HepG2 (cell line): ENCODE results near the gene IPO13. TPM values are rescaled to one million over a fixed set of nuclear protein-coding genes. Genes with fewer than 3 reads are reported as not detected.

Experiments used
- ATAC-seq: fragments of 200-7000 bp; cut with Tn5 transposase; 3 replicates; pipeline ENCODE4 v1.9.1; 2020; ENCODE audit warnings: mild to moderate bottlenecking, moderate library complexity
- BruUV-seq: library from RNA; stranded (reverse); fragments of 400-500 nt; replicated peaks from 2 replicates; lab custom pipeline; 2021; lab: Mats Ljungman, UMichigan
- CTCF ChIA-PET: fragments of 300-600 bp; formaldehyde crosslinking; extraction: SDS; loops from one replicate; lab custom pipeline; 2021; ENCODE audit warnings: low total read pairs, inconsistent platforms, low intra/inter-chr PET ratio; lab: Yijun Ruan, JAX
- POLR2A ChIA-PET: fragments of 350-600 bp; sonication (Branson Sonifier 250); formaldehyde crosslinking; loops from one replicate; lab custom pipeline; 2020; ENCODE audit warnings: antibody characterized with exemption, inconsistent platforms; lab: Yijun Ruan, JAX
- DNase-seq: peaks from one replicate; pipeline ENCODE4 v3.0.0-alpha.2; 2015; ENCODE audit warnings: low spot score
- FAIRE-seq: peaks from 3 replicates; lab custom pipeline; 2011; peaks lifted over from hg19 to GRCh38; lab: Jason Lieb, UNC
- H2AFZ ChIP-seq: one replicate; pipeline ENCODE4 v1.6.1; 2011; ENCODE audit warnings: low read length, inconsistent platforms
- H3K27ac ChIP-seq: fragments of 300-600 bp; 3 replicates; pipeline ENCODE4 v1.8.0; 2011; ENCODE audit warnings: mixed run types, mild to moderate bottlenecking, mixed read lengths, low read length, inconsistent platforms; ENCODE audit not compliant: insufficient read depth; ENCODE audit errors: extremely low read length
- H3K27me3 ChIP-seq, 2 experiments: fragments of 200-600 bp in 1 of 2; 2 replicates in 1 of 2; 3 replicates in 1 of 2; pipeline versions ENCODE4 v1.6.0 to v1.8.0; 2011; ENCODE audit warnings: low read length in 2 of 2, mild to moderate bottlenecking in 2 of 2, moderate library complexity in 2 of 2, inconsistent platforms in 1 of 2; ENCODE audit not compliant: insufficient read depth in 2 of 2, control insufficient read depth in 1 of 2
- H3K36me3 ChIP-seq, 2 experiments: fragments of 200-600 bp in 1 of 2; replicated peaks in 1 of 2; 2 replicates in 1 of 2; 3 replicates in 1 of 2; pipeline versions ENCODE4 v1.5.1 to v1.8.0; 2011; ENCODE audit warnings: low read length in 2 of 2, inconsistent platforms in 1 of 2; ENCODE audit not compliant: insufficient read depth in 2 of 2, control insufficient read depth in 1 of 2
- H3K4me1 ChIP-seq: 2 replicates; pipeline ENCODE4 v1.5.1; 2012; ENCODE audit warnings: low read length, inconsistent platforms; ENCODE audit not compliant: insufficient read depth
- H3K4me2 ChIP-seq: 2 replicates; pipeline ENCODE4 v1.6.0; 2011; ENCODE audit warnings: low read depth, low read length, inconsistent platforms
- H3K4me3 ChIP-seq, 3 experiments: fragments of 200-600 bp in 1 of 3; sonication (generic), shearing (Covaris generic) in 1 of 3; replicated peaks in 1 of 3; 2 replicates each; pipeline ENCODE4 v1.5.1; 2011 to 2016; ENCODE audit warnings: low read length in 3 of 3, inconsistent platforms in 2 of 3, low read depth in 2 of 3, mild to moderate bottlenecking in 2 of 3, control low read depth in 1 of 3, mixed read lengths in 1 of 3; ENCODE audit not compliant: insufficient read depth in 1 of 3
- H3K79me2 ChIP-seq: one replicate; pipeline ENCODE4 v1.6.1; 2011; ENCODE audit warnings: low read length, inconsistent platforms; ENCODE audit not compliant: insufficient read depth
- H3K9ac ChIP-seq: 2 replicates; pipeline ENCODE4 v1.6.0; 2011; ENCODE audit warnings: mild to moderate bottlenecking, low read depth, low read length, inconsistent platforms; ENCODE audit not compliant: insufficient read depth
- H3K9me3 ChIP-seq: 2 replicates; pipeline ENCODE4 v1.5.1; 2012; ENCODE audit warnings: mild to moderate bottlenecking, low read length
- H4K20me1 ChIP-seq: 2 replicates; pipeline ENCODE4 v1.6.0; 2011; ENCODE audit warnings: inconsistent platforms, mild to moderate bottlenecking, low read length, moderate library complexity; ENCODE audit not compliant: insufficient read depth
- ATF7 ChIP-seq, 2 experiments: fragments of 450-650 bp in 1 of 2; sonication (generic) in 1 of 2; formaldehyde crosslinking in 1 of 2; IDR thresholded peaks; 2 replicates each; pipeline versions ENCODE4 v1.4.0 to v1.6.1; 2016 to 2020; ENCODE audit warnings: antibody characterized with exemption in 1 of 2, mild to moderate bottlenecking in 1 of 2, missing genetic modification reagents in 1 of 2
- HOXD1 ChIP-seq: sonication (generic); formaldehyde crosslinking; IDR thresholded peaks from 2 replicates; pipeline ENCODE4 v1.5.0; 2020; ENCODE audit warnings: missing genetic modification reagents
- IRX3 ChIP-seq: sonication (generic); formaldehyde crosslinking; IDR thresholded peaks from 2 replicates; pipeline ENCODE4 v1.8.1; 2023; ENCODE audit warnings: mild to moderate bottlenecking, low read depth, missing genetic modification reagents, borderline replicate concordance
- JUNB ChIP-seq: sonication (generic); formaldehyde crosslinking; IDR thresholded peaks from 2 replicates; pipeline ENCODE4 v1.8.0; 2022; ENCODE audit warnings: missing genetic modification reagents, mild to moderate bottlenecking, borderline replicate concordance
- KLF15 ChIP-seq: sonication (generic); formaldehyde crosslinking; IDR thresholded peaks from 2 replicates; pipeline ENCODE4 v1.8.1; 2023; ENCODE audit warnings: borderline replicate concordance, mild to moderate bottlenecking, inconsistent platforms, missing genetic modification reagents, mixed read lengths
- PHF20 ChIP-seq: sonication (generic); formaldehyde crosslinking; IDR thresholded peaks from 2 replicates; pipeline ENCODE4 v1.5.0; 2020; ENCODE audit warnings: mild to moderate bottlenecking, missing genetic modification reagents
- TCF7L2 ChIP-seq: IDR thresholded peaks from 2 replicates; pipeline ENCODE4 v1.6.1; 2011; ENCODE audit warnings: mild to moderate bottlenecking, low read depth, low read length, moderate library complexity
- ZBTB20 ChIP-seq: sonication (generic); formaldehyde crosslinking; IDR thresholded peaks from 2 replicates; pipeline ENCODE4 v1.8.1; 2023; ENCODE audit warnings: missing genetic modification reagents, low read depth, mild to moderate bottlenecking, borderline replicate concordance
- WGBS: methylation state at CpG from one replicate; pipeline ENCODE4 v1.1.6; 2017; ENCODE audit warnings: low lambda C conversion rate; 5-methylcytosine and 5-hydroxymethylcytosine counted together
- in situ Hi-C: cut with HindIII; loops from 2 replicates; pipeline ENCODE4 v1.10.0; 2017; ENCODE audit warnings: low pct_unique_long_range_greater_than_20kb; ENCODE audit not compliant: extremely low pct_ligation_motif_present
- intact Hi-C: fragments of 100-400 bp; cut with micrococcal nuclease; formaldehyde crosslinking; loops from one replicate; pipeline ENCODE4 v1.10.0; 2022; ENCODE audit not compliant: unreplicated experiment
- polyA plus RNA-seq, 8 experiments: library from polyadenylated mRNA; depleted of rRNA in 3 of 8; stranded (reverse) in 7 of 8; unstranded in 1 of 8; fragments of >200 nt; fragmentation: Illumina TruSeq in 4 of 8; extraction: Trizol in 4 of 8; gene quantifications; 2 replicates each; pipeline versions ENCODE4 v1.2.1 to v1.2.3, GENCODE V29; 2011 to 2016; ENCODE audit warnings: low read depth in 4 of 8, missing spikeins in 1 of 8, mixed read lengths in 1 of 8; ENCODE audit not compliant: insufficient read depth in 1 of 8
- total RNA-seq, 5 experiments: library from RNA; depleted of rRNA; stranded (reverse); fragments of >200 nt; fragmentation: Illumina TruSeq; extraction: Trizol; gene quantifications; 2 replicates each; pipeline ENCODE4 v1.2.3, GENCODE V29; 2016; ENCODE audit warnings: low read depth in 1 of 5
- TF ChIP-seq, protein P1 (sequence below): fragments of 450-650 bp; IDR thresholded peaks from 2 replicates; pipeline ENCODE4 v1.6.1; 2017

Gene IPO13
- total and polyA plus RNA-seq, 2 of the 13 experiments (the other 11 are each of a cell fraction or from before 2014, with no cell fraction given): 12.9 to 15.6 TPM

DNA sequence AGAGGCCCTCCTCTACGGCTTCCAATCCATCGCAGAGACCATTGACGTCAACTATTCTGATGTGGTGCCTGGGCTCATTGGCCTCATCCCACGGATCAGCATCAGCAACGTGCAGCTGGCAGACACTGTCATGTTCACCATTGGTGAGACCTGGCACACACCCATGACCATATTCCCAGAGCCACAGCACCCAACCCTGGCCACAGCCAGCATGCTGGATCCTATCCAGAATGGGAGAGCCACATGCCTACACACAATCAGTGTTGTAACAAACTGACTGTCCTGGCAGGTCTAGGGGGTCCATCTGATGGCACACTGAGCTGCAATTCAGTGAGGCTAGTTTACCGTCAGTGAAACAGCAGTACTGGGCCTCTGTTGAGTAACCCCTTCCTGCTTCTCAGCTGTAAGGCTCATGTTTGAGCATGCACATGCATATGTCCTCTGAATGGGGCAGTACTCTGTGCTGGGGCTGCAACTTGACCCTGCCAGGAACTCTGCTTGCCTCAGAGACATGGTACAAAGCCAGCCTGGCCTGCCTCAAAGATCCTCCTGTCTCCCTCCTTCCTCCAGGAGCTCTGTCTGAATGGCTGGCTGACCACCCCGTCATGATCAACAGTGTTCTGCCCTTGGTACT lies 10.8 kb downstream of the IPO13 start:
- CTCF ChIA-PET: no interaction called here
- Histone ChIP-seq H3K27me3 (no peaks in the 10 kb centered on the region), H3K36me3 (peaks cover 4 to 21% of the 10 kb centered on the region in 2 experiments; a peak in 4 of 5 replicates), H3K4me2 (no peak overlapping the region), H3K79me2 (no peaks in the 10 kb centered on the region), H3K4me3 (no peak overlapping the region), H3K9ac (no peak overlapping the region), H3K4me1 (no peaks in the 10 kb centered on the region), H3K27ac (no peak overlapping the region), H3K9me3 (no peaks in the 10 kb centered on the region), H4K20me1 (no peaks in the 10 kb centered on the region), H2AFZ (no peak overlapping the region)
- 95% methylated on average over 6 of the region's 7 CpGs for WGBS
- DNase-seq (no peak), FAIRE-seq (no peak), ATAC-seq (no peak)
- intact Hi-C loops: no loop called here
- TF ChIP-seq KLF15: no peak
- no peak for TF ChIP-seq PHF20
- no peak for TF ChIP-seq JUNB
- no peak for TF ChIP-seq HOXD1 (CRISPR knock-in tag)
- TF ChIP-seq TCF7L2: no peak
- no TSS peak for BruUV-seq
- POLR2A ChIA-PET: no interaction called here
- in situ Hi-C loops: no loop called here

DNA sequence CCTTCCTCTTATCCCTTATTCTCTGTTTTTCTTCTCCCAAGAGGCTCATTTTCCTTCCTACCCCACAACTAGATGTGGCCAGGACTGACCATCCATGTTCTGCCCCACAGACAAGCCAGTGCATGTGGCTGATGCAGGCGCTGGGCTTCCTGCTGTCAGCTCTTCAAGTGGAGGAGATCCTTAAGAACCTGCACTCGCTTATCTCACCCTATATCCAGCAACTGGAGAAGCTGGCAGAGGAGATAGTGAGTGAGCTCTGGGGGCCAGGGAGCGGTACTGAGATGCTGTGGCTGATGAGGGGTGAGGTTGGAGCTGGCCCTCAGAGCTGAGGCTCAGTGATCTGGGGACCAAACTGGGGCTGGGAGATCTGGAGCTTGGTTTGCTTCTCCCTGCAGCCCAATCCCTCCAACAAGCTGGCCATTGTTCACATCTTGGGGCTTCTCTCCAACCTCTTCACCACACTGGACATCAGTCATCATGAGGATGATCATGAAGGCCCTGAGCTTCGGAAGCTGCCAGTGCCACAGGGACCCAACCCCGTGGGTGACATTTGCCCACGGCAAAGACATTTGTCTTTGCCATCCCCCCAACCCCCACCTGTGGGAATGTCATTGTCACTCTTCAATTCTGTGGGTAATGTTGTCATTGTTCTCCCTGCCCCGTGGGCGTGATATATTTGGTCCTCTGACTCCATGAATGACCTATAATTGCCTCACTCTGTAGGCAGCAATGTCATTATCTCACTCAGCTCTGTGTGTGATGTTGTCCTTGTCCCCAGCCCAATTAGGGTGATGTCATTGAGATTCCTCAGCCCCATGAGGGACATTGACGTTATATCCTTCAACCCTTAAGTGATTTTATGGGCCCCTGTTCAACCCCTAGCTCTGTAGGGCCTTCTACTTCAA lies 11.9 kb downstream of the IPO13 start:
- Histone ChIP-seq H3K4me1 (no peaks in the 10 kb centered on the region), H3K9me3 (no peaks in the 10 kb centered on the region), H2AFZ (no peak overlapping the region), H3K4me2 (no peak overlapping the region), H4K20me1 (no peaks in the 10 kb centered on the region), H3K79me2 (no peaks in the 10 kb centered on the region), H3K27me3 (no peaks in the 10 kb centered on the region), H3K4me3 (no peak overlapping the region), H3K27ac (no peak overlapping the region), H3K36me3 (peaks cover 5 to 22% of the 10 kb centered on the region in 2 experiments; a peak in 4 of 5 replicates), H3K9ac (no peak overlapping the region)
- intact Hi-C loops (no loop called here), in situ Hi-C loops (no loop called here)
- ChIA-PET CTCF (no interaction called here), POLR2A (interaction anchor here (0.5 kb wide), 1 partner anchor 9 kb away, joined by 3 read pairs; no protein-coding TSS in a partner anchor)
- TF ChIP-seq ZBTB20 (CRISPR knock-in tag) (no peak), IRX3 (CRISPR knock-in tag) (no peak), ATF7 (IDR thresholded peaks at IDR 0.05) (peak; percentile 52), ATF7 (CRISPR knock-in tag; IDR thresholded peaks at IDR 0.05) (no peak)
- TF ChIP-seq, protein P1, sequence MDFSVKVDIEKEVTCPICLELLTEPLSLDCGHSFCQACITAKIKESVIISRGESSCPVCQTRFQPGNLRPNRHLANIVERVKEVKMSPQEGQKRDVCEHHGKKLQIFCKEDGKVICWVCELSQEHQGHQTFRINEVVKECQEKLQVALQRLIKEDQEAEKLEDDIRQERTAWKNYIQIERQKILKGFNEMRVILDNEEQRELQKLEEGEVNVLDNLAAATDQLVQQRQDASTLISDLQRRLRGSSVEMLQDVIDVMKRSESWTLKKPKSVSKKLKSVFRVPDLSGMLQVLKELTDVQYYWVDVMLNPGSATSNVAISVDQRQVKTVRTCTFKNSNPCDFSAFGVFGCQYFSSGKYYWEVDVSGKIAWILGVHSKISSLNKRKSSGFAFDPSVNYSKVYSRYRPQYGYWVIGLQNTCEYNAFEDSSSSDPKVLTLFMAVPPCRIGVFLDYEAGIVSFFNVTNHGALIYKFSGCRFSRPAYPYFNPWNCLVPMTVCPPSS: no peak
- DNase-seq (no peak), ATAC-seq (no peak), FAIRE-seq (no peak)
- 85% methylated on average over 9 of the region's 9 CpGs for WGBS
- BruUV-seq: no TSS peak
